Body of pancreas (tissue), 4 donors: ENCODE measurements around the gene GABRP. TPM values are rescaled to one million over a fixed set of nuclear protein-coding genes. Genes with fewer than 3 reads are reported as not detected.

ENCODE experiments used
- ATAC-seq: fragments of 150-250 bp; one replicate; pipeline ENCODE4 v1.9.1; 2016
- DNase-seq, 4 donors: peaks; one replicate each; pipeline ENCODE4 v3.0.0-alpha.2; 2019
- H3K27ac ChIP-seq, 4 donors: fragments of 200-600 bp; sonication (generic); 1 replicate in 3 of 4; 2 replicates in 1 of 4; pipeline versions ENCODE4 v1.5.1 to v1.6.1; 2016 to 2019; ENCODE audit warnings: mild to moderate bottlenecking in 1 of 4, mixed read lengths in 1 of 4, moderate library complexity in 1 of 4
- H3K27me3 ChIP-seq, 2 donors: fragments of 200-600 bp; sonication (generic); one replicate each; pipeline ENCODE4 v1.6.0; 2016; ENCODE audit warnings: mild to moderate bottlenecking in 1 of 2
- H3K36me3 ChIP-seq, 2 donors: fragments of 200-600 bp; sonication (generic); replicated peaks in 1 of 2; 2 replicates each; pipeline ENCODE4 v1.5.1; 2016; ENCODE audit warnings: low read depth in 2 of 2; ENCODE audit not compliant: insufficient read depth in 1 of 2
- H3K4me1 ChIP-seq: fragments of 200-600 bp; sonication (generic); one replicate; pipeline ENCODE4 v1.6.0; 2016
- H3K4me3 ChIP-seq, 2 donors: fragments of 200-600 bp; sonication (generic); 1 replicate in 1 of 2; 2 replicates in 1 of 2; pipeline ENCODE4 v1.5.1; 2016 to 2019
- H3K9me3 ChIP-seq, 3 donors: fragments of 200-600 bp; sonication (generic); 1 replicate in 2 of 3; 2 replicates in 1 of 3; pipeline ENCODE4 v1.5.1; 2016
- CTCF ChIP-seq, 7 experiments: fragments of 450-650 bp in 4 of 7; fragments of 200-600 bp in 3 of 7; sonication (generic) in 3 of 7; IDR thresholded peaks; one replicate each; pipeline ENCODE4 v1.5.1; 2016 to 2019; ENCODE audit warnings: antibody characterized with exemption in 7 of 7
- POLR2A ChIP-seq, 3 donors: fragments of 450-650 bp; IDR thresholded peaks; one replicate each; pipeline ENCODE4 v1.6.1; 2016; ENCODE audit warnings: antibody characterized with exemption in 3 of 3, mild to moderate bottlenecking in 2 of 3
- WGBS, 2 donors: methylation state at CpG; one replicate each; pipeline ENCODE4 v1.1.5; 2017; 5-methylcytosine and 5-hydroxymethylcytosine counted together
- intact Hi-C: fragments of 100-400 bp; cut with DNase I; formaldehyde crosslinking; loops from one replicate; pipeline ENCODE4 v1.15.1; 2023
- total RNA-seq, 2 donors: library from RNA; depleted of rRNA; stranded (reverse); fragments of >200 nt; gene quantifications; one replicate each; pipeline ENCODE4 v1.1.0, GENCODE V29; 2016

The GABRP gene
- total RNA-seq, 2 donors from 2014 or later: 8.6 TPM; not detected in 1

GRCh38 chr5:170745481-170746071 lies 37.9 kb upstream of the GABRP start:
- Histone ChIP-seq H3K4me3 (no peak overlapping the region), H3K27ac (peak overlapping the region in 3 of 4 donors; percentile 47 to 87 (median 71)), H3K27me3 (no peaks in the 10 kb centered on the region), H3K9me3 (no peaks in the 10 kb centered on the region), H3K4me1 (peaks cover 63% of the 10 kb centered on the region), H3K36me3 (no peaks in the 10 kb centered on the region)
- ATAC-seq (peak; percentile 65), DNase-seq (peak in 3 of 4 donors; percentile 34 to 72 (median 54))
- no peak for TF ChIP-seq CTCF (IDR thresholded peaks at IDR 0.05)
- peak in 2 of 3 donors; percentile 52 to 57 for TF ChIP-seq POLR2A (IDR thresholded peaks at IDR 0.05)
- intact Hi-C loops: loop anchor here (5.0 kb wide), 1 partner anchor 42 kb away; no protein-coding TSS in a partner anchor
- WGBS, 2 donors: 37 to 38% methylated on average over 2 to 12 of the region's 12 CpGs

DNA sequence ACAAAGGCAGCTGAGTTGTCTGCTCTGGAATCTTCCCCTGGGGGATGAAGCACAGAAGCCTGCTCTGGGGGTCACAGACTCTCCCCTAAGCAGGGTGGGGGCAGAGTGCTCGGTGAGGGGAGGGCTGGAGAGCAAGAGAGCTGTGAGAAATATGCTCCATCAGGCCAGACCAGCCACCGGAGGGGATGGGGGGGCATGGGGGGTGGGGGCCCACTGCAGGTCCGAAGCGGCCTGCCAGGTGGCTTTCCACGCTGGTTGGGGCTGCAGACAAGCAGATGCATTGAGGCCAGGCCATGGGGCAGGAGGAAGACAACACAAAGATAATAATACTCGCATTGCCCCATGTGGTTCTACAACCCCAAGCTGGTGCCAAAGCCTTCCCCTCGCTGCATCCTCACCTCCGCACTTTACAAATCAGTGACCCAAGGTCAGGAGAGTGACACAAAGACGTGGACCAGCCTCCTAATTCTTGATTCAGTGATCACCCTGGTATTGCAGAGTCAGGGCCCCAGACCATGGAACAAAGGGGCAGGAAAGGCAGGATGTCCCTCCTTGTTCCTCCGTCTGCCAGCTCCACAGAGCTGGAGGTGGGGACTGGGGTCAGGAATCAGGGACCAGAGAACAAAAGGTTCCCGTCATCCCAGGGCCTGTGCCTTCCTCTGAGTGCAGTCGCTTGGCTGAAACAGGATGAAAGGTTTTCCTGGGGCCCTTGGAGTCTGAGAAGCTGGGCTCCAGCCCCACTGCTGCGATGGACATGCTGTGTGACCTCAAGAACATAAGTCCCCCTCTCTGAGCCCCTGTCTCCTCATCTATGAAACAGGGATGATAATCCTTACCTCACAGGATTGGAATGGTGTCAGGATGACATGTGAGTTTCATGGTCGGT lies 37.2 kb upstream of the GABRP start:
- Histone ChIP-seq H3K36me3 (no peaks in the 10 kb centered on the region), H3K9me3 (no peaks in the 10 kb centered on the region), H3K4me1 (peaks cover 68% of the 10 kb centered on the region), H3K4me3 (no peak overlapping the region), H3K27me3 (no peaks in the 10 kb centered on the region), H3K27ac (peak overlapping the region in 3 of 4 donors; percentile 47 to 87 (median 71))
- TF ChIP-seq POLR2A (IDR thresholded peaks at IDR 0.05): no peak
- TF ChIP-seq CTCF (IDR thresholded peaks at IDR 0.05): no peak
- intact Hi-C loops: loop anchor here (5.0 kb wide), 1 partner anchor 41 kb away; no protein-coding TSS in a partner anchor
- ATAC-seq: no peak
- 62 to 68% methylated on average over 11 to 14 of the region's 14 CpGs for WGBS, 2 donors
- DNase-seq: no peak

- Histone ChIP-seq H3K27me3 (no peaks in the 10 kb centered on the region), H3K9me3 (no peaks in the 10 kb centered on the region), H3K27ac (peak overlapping the region in 2 of 4 donors; percentile 71 to 87), H3K4me3 (no peak overlapping the region), H3K36me3 (no peaks in the 10 kb centered on the region), H3K4me1 (peaks cover 75% of the 10 kb centered on the region)
- TF ChIP-seq CTCF (IDR thresholded peaks at IDR 0.05): no peak
- no peak for TF ChIP-seq POLR2A (IDR thresholded peaks at IDR 0.05)
- no peak for ATAC-seq
- no peak for DNase-seq
- 80 to 84% methylated on average over 11 of the region's 11 CpGs for WGBS, 2 donors
- intact Hi-C loops: loop anchor here (5.0 kb wide), 1 partner anchor 40 kb away; no protein-coding TSS in a partner anchor
Observed at GRCh38 chr5:170746961-170747340, 36.6 kb upstream of the GABRP start.

DNA sequence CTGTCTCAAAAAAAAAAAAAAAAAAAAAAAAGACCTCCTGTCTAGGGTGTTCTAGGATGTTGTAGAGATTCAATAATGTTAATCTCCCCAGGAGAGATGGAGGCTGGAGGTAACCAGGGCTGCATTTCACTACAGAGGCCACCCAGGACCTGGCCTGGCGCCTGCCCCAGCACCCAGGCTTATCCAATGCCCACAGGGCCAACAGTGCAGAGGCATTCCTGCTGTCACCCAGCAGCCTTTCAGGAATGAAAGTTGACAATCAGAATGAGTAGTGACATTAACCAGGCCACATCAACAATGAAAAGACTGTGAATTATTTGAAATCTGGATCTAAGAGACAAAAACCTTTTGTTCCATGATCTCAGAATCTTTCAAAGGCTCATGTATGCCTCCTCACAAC lies 36.2 kb upstream of the GABRP start:
- no peak overlapping the region for H3K4me3 ChIP-seq
- no peaks in the 10 kb centered on the region for H3K27me3 ChIP-seq
- 56 to 73% methylated on average over 1 of the region's 1 CpG for WGBS, 2 donors
- intact Hi-C loops: loop anchor here (5.0 kb wide), 1 partner anchor 40 kb away; no protein-coding TSS in a partner anchor
- peak overlapping the region in 2 of 4 donors; percentile 71 to 87 for H3K27ac ChIP-seq
- TF ChIP-seq POLR2A (IDR thresholded peaks at IDR 0.05) (no peak), CTCF (IDR thresholded peaks at IDR 0.05) (no peak)
- H3K36me3 ChIP-seq: no peaks in the 10 kb centered on the region
- H3K9me3 ChIP-seq: no peaks in the 10 kb centered on the region
- peak; percentile 40 for ATAC-seq
- peak in 2 of 4 donors; percentile 30 to 46 for DNase-seq
- H3K4me1 ChIP-seq: peaks cover 78% of the 10 kb centered on the region
